Measurements from ENCODE around the gene ACAA2. TPM values are rescaled to one million over a fixed set of nuclear protein-coding genes. Genes with fewer than 3 reads are reported as not detected.

The ACAA2 gene
- total RNA-seq, 1 experiment from 2014 or later, result 18.2 TPM

DNA sequence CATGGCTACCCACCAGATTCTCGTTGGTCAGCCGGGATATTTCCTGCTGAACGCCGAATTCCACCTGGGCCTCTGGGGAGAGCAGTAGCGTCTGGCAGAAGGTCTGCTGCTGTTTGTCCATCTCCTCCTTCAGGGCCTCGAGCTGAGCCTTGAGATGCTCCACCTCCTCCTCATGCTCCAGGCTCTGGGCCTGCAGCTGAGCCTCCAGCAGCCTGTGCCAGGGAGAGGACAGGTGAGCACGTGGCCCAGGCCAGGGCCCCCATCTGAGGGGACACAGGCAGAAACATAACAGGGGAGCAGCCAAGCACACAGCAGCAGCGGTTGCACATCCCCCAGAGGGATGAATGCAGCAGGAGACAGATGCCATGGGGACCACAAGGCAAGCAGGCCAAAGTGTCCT is 40.1 kb upstream of the ACAA2 start:
- H3K27me3 ChIP-seq (ENCODE audit: insufficient read depth, low read length), result no peaks in the 10 kb centered on the region
- H3K36me3 ChIP-seq (ENCODE audit: control insufficient read depth in 1 of 2, insufficient read depth in 2 of 2, low read length in 2 of 2), result no peaks in the 10 kb centered on the region
- intact Hi-C loops (cut with micrococcal nuclease), result loop anchor here (10.0 kb wide), 1 partner anchor 199 kb away; no protein-coding TSS in a partner anchor
- ChIA-PET RAD21 (ENCODE audit: low non-redundant PET in 1 of 2, low total read pairs in 2 of 2, uncharacterized antibody in 2 of 2, unreplicated experiment in 2 of 2) (no interaction called here), CTCF (no interaction called here), POLR2A (no interaction called here)
- H3K79me2 ChIP-seq (ENCODE audit: insufficient read depth, low read length), result no peaks in the 10 kb centered on the region
- no peak for TF ChIP-seq EGR1 (IDR thresholded peaks at IDR 0.05; ENCODE audit: low read depth)
- BruUV-seq (replicated peaks), result no TSS peak
- H3K4me3 ChIP-seq (replicated peaks in 1 of 2; ENCODE audit: low read depth in 1 of 2, low read length in 2 of 2), result no peak overlapping the region
- no peaks in the 10 kb centered on the region for H4K20me1 ChIP-seq (ENCODE audit: insufficient read depth)
- ATAC-seq (no peak), DNase-seq (ENCODE audit: low read depth, low spot score) (no peak)
- no peaks in the 10 kb centered on the region for H3K9me3 ChIP-seq (ENCODE audit: control insufficient read depth in 1 of 2, insufficient read depth in 1 of 2, low read depth in 1 of 2, low read length in 2 of 2)
- peaks cover 24 to 53% of the 10 kb centered on the region in 2 experiments for H3K4me1 ChIP-seq (ENCODE audit: control insufficient read depth in 1 of 2, insufficient read depth in 2 of 2, low read length in 2 of 2)
- H3K9ac ChIP-seq (ENCODE audit: low read length), result no peak overlapping the region
- no peaks in the 10 kb centered on the region for H3K9me2 ChIP-seq (ENCODE audit: insufficient read depth)
- no peak overlapping the region for H2AFZ ChIP-seq (ENCODE audit: low read depth, low read length, poor library complexity, severe bottlenecking)
- H3K4me2 ChIP-seq (ENCODE audit: low read length), result no peak overlapping the region
- no peak overlapping the region for H3K27ac ChIP-seq (ENCODE audit: low read depth, low read length)

- H3K27ac ChIP-seq (ENCODE audit: low read depth, low read length), result no peak overlapping the region
- CTCF ChIA-PET, result no interaction called here
Measured at GRCh38 chr18:49853011-49853410, 39.7 kb upstream of the ACAA2 start.

More at GRCh38 chr18:49853011-49853410, 39.7 kb upstream of the ACAA2 start:
- Histone ChIP-seq H3K9me3 (ENCODE audit: control insufficient read depth in 1 of 2, insufficient read depth in 1 of 2, low read depth in 1 of 2, low read length in 2 of 2) (no peaks in the 10 kb centered on the region), H3K27me3 (ENCODE audit: insufficient read depth, low read length) (no peaks in the 10 kb centered on the region), H3K4me2 (ENCODE audit: low read length) (no peak overlapping the region), H3K9ac (ENCODE audit: low read length) (no peak overlapping the region), H3K4me1 (ENCODE audit: control insufficient read depth in 1 of 2, insufficient read depth in 2 of 2, low read length in 2 of 2) (peaks cover 21 to 53% of the 10 kb centered on the region in 2 experiments), H4K20me1 (ENCODE audit: insufficient read depth) (no peaks in the 10 kb centered on the region), H3K9me2 (ENCODE audit: insufficient read depth) (no peaks in the 10 kb centered on the region), H2AFZ (ENCODE audit: low read depth, low read length, poor library complexity, severe bottlenecking) (no peak overlapping the region), H3K79me2 (ENCODE audit: insufficient read depth, low read length) (no peaks in the 10 kb centered on the region), H3K4me3 (replicated peaks in 1 of 2; ENCODE audit: low read depth in 1 of 2, low read length in 2 of 2) (no peak overlapping the region), H3K36me3 (ENCODE audit: control insufficient read depth in 1 of 2, insufficient read depth in 2 of 2, low read length in 2 of 2) (no peaks in the 10 kb centered on the region)
- no TSS peak for BruUV-seq (replicated peaks)
- no peak for DNase-seq (ENCODE audit: low read depth, low spot score)
- ChIA-PET POLR2A (no interaction called here), RAD21 (ENCODE audit: low non-redundant PET in 1 of 2, low total read pairs in 2 of 2, uncharacterized antibody in 2 of 2, unreplicated experiment in 2 of 2) (no interaction called here)
- intact Hi-C loops (cut with micrococcal nuclease), result loop anchor here (10.0 kb wide), 1 partner anchor 198 kb away; no protein-coding TSS in a partner anchor
- no peak for ATAC-seq
- TF ChIP-seq CEBPB (IDR thresholded peaks at IDR 0.05; ENCODE audit: low read depth) (no peak), ATF3 (IDR thresholded peaks at IDR 0.05) (no peak), YY1 (IDR thresholded peaks at IDR 0.05; ENCODE audit: extremely low read depth, insufficient replicate concordance, low read depth, low read length) (no peak), SRF (IDR thresholded peaks at IDR 0.05; ENCODE audit: low read depth) (no peak), CBX3 (IDR thresholded peaks at IDR 0.05; ENCODE audit: low read depth) (no peak), TCF7L2 (IDR thresholded peaks at IDR 0.05; ENCODE audit: borderline replicate concordance, extremely low read depth, insufficient read depth, insufficient read length) (no peak), FOSL1 (IDR thresholded peaks at IDR 0.05; ENCODE audit: low read depth) (no peak), SP1 (IDR thresholded peaks at IDR 0.05; ENCODE audit: low read depth) (no peak), EGR1 (IDR thresholded peaks at IDR 0.05; ENCODE audit: low read depth) (no peak), JUND (IDR thresholded peaks at IDR 0.05) (no peak)
